ENCODE data around the gene VWF. TPM values are rescaled to one million over a fixed set of nuclear protein-coding genes. Genes with fewer than 3 reads are reported as not detected.

Gene VWF
- total and polyA plus RNA-seq, 2 donors (not counting 1 experiment from before 2014, with no cell fraction given) = not detected

DNA sequence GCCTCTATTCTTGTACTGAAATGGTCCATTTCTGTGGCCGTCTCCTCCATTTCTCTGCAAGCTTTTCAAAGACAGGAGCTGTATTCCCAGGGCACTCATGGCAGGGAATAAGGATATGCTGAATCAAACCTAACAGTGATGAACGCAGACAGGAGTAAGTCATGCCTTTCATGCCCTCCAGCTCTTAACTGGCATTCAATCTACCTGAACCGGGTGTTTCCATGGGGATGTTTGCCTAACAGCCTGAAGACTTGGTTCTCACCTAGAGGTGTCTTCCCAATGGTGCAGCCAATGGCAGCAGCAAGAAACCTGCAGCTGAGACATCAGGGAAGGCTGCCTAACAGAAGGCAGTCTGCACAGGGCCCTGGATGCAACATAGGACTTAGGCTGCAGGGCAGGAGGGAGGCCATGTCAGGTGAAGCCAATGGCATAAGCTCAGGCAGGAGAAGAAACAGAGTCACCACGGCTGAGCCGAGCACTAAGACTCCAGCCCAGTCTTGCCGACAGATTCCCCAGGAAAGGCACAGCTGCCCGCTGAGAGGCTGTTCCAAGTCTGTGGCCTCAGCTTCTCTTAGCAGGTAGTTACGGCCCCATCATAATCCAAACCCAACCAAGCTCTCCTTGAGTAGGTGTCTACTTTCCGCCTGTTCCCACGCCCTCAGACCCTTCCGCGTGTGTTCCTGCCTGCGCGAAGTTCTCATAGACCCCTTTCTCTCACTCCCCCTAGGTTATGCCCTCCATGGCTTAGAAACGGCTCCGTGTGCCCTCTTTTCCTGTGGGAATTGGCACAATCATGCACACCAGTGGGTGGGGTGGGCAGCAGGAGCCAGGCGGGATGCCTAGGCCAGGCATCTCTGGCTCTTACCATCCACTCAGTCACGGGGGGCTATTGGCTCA lies 44.1 kb downstream of the VWF start:
- Histone ChIP-seq H3K27me3 (replicated peaks in 1 of 4; ENCODE audit: control extremely low read depth in 1 of 4, control insufficient read depth in 3 of 4, insufficient read depth in 4 of 4, low read length in 3 of 4) (peaks cover 0 to 23% (median 15%) of the 10 kb centered on the region in 4 experiments), H3K79me2 (ENCODE audit: control insufficient read depth, insufficient read depth, low read length) (no peaks in the 10 kb centered on the region), H3K9ac (ENCODE audit: low read length) (no peak overlapping the region), H3K4me2 (replicated peaks; ENCODE audit: low read depth, low read length, poor library complexity, severe bottlenecking) (no peak overlapping the region), H3K27ac (ENCODE audit: low read length in 2 of 2) (no peak overlapping the region), H3K36me3 (replicated peaks in 1 of 2; ENCODE audit: control extremely low read depth in 1 of 2, control insufficient read depth in 1 of 2, extremely low read depth in 1 of 2, insufficient read depth in 2 of 2, low read length in 1 of 2) (no peaks in the 10 kb centered on the region), H2AFZ (ENCODE audit: insufficient read depth, low read depth, low read length, poor library complexity, severe bottlenecking) (no peak overlapping the region), H3K9me3 (ENCODE audit: control extremely low read depth in 1 of 3, control insufficient read depth in 2 of 3, insufficient read depth in 1 of 3, low read length in 2 of 3) (peaks cover 0 to 2% (median 0%) of the 10 kb centered on the region in 3 donors), H4K20me1 (ENCODE audit: control insufficient read depth, insufficient read depth, low read length, poor library complexity, severe bottlenecking) (no peaks in the 10 kb centered on the region), H3K4me1 (ENCODE audit: control insufficient read depth in 2 of 2, insufficient read depth in 2 of 2, low read length in 2 of 2) (peaks cover 3 to 8% of the 10 kb centered on the region in 2 donors), H3K4me3 (ENCODE audit: control extremely low read depth in 1 of 5, extremely low read depth in 1 of 5, insufficient read depth in 1 of 5, low read depth in 2 of 5, low read length in 4 of 5) (no peak overlapping the region)
- H3K9me3 Mint-ChIP-seq (ENCODE audit: insufficient read depth) = no peaks in the 10 kb centered on the region
- H3K4me3 Mint-ChIP-seq = no peak overlapping the region
- intact Hi-C loops (cut with micrococcal nuclease) = no loop called here
- TF ChIP-seq, protein P1, sequence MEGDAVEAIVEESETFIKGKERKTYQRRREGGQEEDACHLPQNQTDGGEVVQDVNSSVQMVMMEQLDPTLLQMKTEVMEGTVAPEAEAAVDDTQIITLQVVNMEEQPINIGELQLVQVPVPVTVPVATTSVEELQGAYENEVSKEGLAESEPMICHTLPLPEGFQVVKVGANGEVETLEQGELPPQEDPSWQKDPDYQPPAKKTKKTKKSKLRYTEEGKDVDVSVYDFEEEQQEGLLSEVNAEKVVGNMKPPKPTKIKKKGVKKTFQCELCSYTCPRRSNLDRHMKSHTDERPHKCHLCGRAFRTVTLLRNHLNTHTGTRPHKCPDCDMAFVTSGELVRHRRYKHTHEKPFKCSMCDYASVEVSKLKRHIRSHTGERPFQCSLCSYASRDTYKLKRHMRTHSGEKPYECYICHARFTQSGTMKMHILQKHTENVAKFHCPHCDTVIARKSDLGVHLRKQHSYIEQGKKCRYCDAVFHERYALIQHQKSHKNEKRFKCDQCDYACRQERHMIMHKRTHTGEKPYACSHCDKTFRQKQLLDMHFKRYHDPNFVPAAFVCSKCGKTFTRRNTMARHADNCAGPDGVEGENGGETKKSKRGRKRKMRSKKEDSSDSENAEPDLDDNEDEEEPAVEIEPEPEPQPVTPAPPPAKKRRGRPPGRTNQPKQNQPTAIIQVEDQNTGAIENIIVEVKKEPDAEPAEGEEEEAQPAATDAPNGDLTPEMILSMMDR (IDR thresholded peaks at IDR 0.05) = no peak
- TF ChIP-seq EZH2 (IDR thresholded peaks at IDR 0.05; ENCODE audit: borderline replicate concordance, insufficient read depth, low read depth, low read length, poor library complexity, severe bottlenecking) = no peak
- peaks cover 5% of the 10 kb centered on the region for H3K4me1 Mint-ChIP-seq
- peaks cover 30% of the 10 kb centered on the region for H3K27me3 Mint-ChIP-seq
- no peak for ATAC-seq (ENCODE audit: low read depth)
- WGBS (ENCODE audit: insufficient coverage) = 90% methylated on average over 17 of the region's 18 CpGs
- no peak overlapping the region for H3K27ac Mint-ChIP-seq
- ChIA-PET POLR2A (no interaction called here), CTCF (interaction anchor here (0.7 kb wide), 2 partner anchors 38 to 204 kb away, joined by 3 read pairs; no protein-coding TSS in a partner anchor)
- DNase-seq = no peak
